ENCODE results near the gene KRTAP19-4. TPM values are rescaled to one million over a fixed set of nuclear protein-coding genes. Genes with fewer than 3 reads are reported as not detected.

Gene KRTAP19-4
- total RNA-seq, 3 donors from 2014 or later = not detected

GRCh38 chr21:30491963-30492428 is 5.0 kb downstream of the KRTAP19-4 start, which contains the start of gene KRTAP19-3:
Gene KRTAP19-3 (minus strand): TSS chr21:30492013. CDS start chr21:30491957, 56 bp downstream.
- Histone ChIP-seq H3K9me3 (peaks cover 46% of the 10 kb centered on the region), H3K4me3 (no peak within 1 kb of the TSS), H3K4me1 (ENCODE audit: low read depth) (no peaks in the 10 kb centered on the region), H3K36me3 (ENCODE audit: low read depth) (no peaks in the 10 kb centered on the region)
- DNase-seq (no peak), ATAC-seq (no peak)
- intact Hi-C loops (cut with DNase I, micrococcal nuclease) = no loop called here
- TF ChIP-seq CTCF (IDR thresholded peaks at IDR 0.05) = no peak

DNA sequence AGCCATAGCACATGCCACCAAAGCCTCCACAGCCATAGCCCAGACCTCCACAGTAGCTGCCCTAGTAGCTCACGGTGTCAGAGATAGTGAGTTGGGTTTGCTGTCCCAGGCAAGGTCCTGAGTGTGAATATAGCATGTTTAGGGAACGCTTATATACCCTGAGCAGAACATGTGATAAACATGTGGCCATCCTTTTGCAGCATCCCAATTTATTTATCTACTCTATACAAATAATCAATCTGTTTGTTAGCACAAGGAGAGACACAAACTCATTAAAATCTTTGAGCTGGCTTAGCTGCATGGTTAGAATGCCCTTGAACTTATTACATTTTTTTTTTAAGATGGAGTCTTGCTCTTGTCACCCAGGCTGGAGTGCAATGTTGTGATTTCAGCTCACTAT is 9.6 kb downstream of the KRTAP19-4 start, which contains the start of gene KRTAP19-2:
KRTAP19-2 (minus strand) TSS at position 101 of the 400 bp plus-strand sequence; CDS start at position 13, 88 bp downstream.
- ATAC-seq = no peak
- Histone ChIP-seq H3K36me3 (ENCODE audit: low read depth) (no peaks in the 10 kb centered on the region), H3K4me1 (ENCODE audit: low read depth) (no peaks in the 10 kb centered on the region), H3K4me3 (no peak within 1 kb of the TSS), H3K9me3 (peaks cover 43% of the 10 kb centered on the region)
- no peak for DNase-seq
- TF ChIP-seq CTCF (IDR thresholded peaks at IDR 0.05) = no peak
- intact Hi-C loops (cut with DNase I, micrococcal nuclease) = no loop called here

DNA sequence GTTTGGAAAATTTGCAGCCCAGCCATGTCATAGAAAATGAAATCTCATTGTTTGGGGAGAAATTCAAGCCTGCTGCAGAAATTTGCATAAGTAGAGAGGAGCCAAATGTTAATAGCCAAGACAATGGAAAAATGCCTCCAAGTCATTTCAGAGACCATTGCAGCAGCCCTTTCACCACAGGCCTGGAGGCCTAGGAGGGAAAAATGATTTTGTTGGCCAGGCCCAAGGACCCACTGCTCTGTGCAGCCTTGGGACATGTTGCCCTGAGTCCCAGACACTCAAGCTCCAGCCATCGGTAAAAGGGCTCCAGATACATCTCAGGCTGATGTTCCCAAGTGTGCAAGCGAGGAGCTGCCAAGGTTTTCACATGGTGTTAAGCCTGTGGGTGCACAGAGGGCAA is 10.8 kb downstream of the KRTAP19-4 start:
- ATAC-seq (no peak), DNase-seq (no peak)
- Histone ChIP-seq H3K9me3 (peaks cover 54% of the 10 kb centered on the region), H3K4me1 (ENCODE audit: low read depth) (no peaks in the 10 kb centered on the region), H3K4me3 (no peak overlapping the region), H3K36me3 (ENCODE audit: low read depth) (no peaks in the 10 kb centered on the region)
- intact Hi-C loops (cut with DNase I, micrococcal nuclease) = no loop called here
- TF ChIP-seq CTCF (IDR thresholded peaks at IDR 0.05) = no peak

GRCh38 chr21:30482130-30482529 is 14.8 kb downstream of the KRTAP19-4 start:
- Histone ChIP-seq H3K9me3 (peaks cover 57% of the 10 kb centered on the region), H3K4me3 (no peak overlapping the region), H3K36me3 (ENCODE audit: low read depth) (no peaks in the 10 kb centered on the region), H3K4me1 (ENCODE audit: low read depth) (no peaks in the 10 kb centered on the region)
- no peak for DNase-seq
- TF ChIP-seq CTCF (IDR thresholded peaks at IDR 0.05) = no peak
- intact Hi-C loops (cut with DNase I, micrococcal nuclease) = no loop called here
- ATAC-seq = no peak

DNA sequence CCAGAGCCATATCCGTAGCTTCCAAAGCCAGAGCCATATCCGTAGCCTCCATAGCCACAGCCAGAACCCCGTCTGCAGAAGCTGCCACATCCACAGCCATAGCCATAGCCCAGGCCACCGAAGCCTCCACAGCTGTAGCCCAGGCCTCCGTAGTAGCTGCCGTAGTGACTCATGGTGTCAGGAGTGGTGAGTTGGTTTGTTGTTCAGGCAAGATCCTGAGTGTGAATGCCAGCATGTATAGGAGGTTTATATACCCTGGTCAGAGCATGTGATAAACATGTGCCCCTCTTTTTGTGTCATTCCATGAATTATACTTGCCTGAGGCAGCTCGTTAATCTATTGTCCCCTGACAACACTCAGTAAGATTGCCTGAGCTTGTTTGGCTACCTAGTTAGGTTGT is 16.8 kb downstream of the KRTAP19-4 start, which contains the start of gene KRTAP19-1:
KRTAP19-1 (minus strand) TSS at position 223 of the 400 bp plus-strand sequence; CDS start at position 173, 50 bp downstream.
- no peak for DNase-seq
- intact Hi-C loops (cut with DNase I, micrococcal nuclease) = no loop called here
- peaks cover 42% of the 10 kb centered on the region for H3K9me3 ChIP-seq
- H3K36me3 ChIP-seq (ENCODE audit: low read depth) = no peaks in the 10 kb centered on the region
- no peaks in the 10 kb centered on the region for H3K4me1 ChIP-seq (ENCODE audit: low read depth)
- ATAC-seq = no peak
- H3K4me3 ChIP-seq = no peak within 1 kb of the TSS
- no peak for TF ChIP-seq CTCF (IDR thresholded peaks at IDR 0.05)

GRCh38 chr21:30479259-30479658 is 17.7 kb downstream of the KRTAP19-4 start:
- H3K4me3 ChIP-seq = no peak overlapping the region
- intact Hi-C loops (cut with DNase I, micrococcal nuclease) = no loop called here
- H3K4me1 ChIP-seq (ENCODE audit: low read depth) = no peaks in the 10 kb centered on the region
- no peak for TF ChIP-seq CTCF (IDR thresholded peaks at IDR 0.05)
- ATAC-seq (no peak), DNase-seq (no peak)
- H3K9me3 ChIP-seq = peaks cover 38% of the 10 kb centered on the region
- no peaks in the 10 kb centered on the region for H3K36me3 ChIP-seq (ENCODE audit: low read depth)

Data from mucosa of descending colon (tissue), 3 donors.